ENCODE results near the gene EFCAB6.

EFCAB6 gene

GRCh38 chr22:43515411-43515810 is 296.7 kb downstream of the EFCAB6 start (continued):
- TF ChIP-seq OSR1 (CRISPR knock-in tag; IDR thresholded peaks at IDR 0.05) (no peak), ISL1 (CRISPR knock-in tag; IDR thresholded peaks at IDR 0.05) (no peak), POU6F1 (CRISPR knock-in tag; IDR thresholded peaks at IDR 0.05; ENCODE audit: borderline replicate concordance, low read depth) (no peak), ZNF8 (CRISPR knock-in tag; IDR thresholded peaks at IDR 0.05) (no peak), TCF4 (CRISPR knock-in tag; IDR thresholded peaks at IDR 0.05; ENCODE audit: borderline replicate concordance) (no peak), PPARA (CRISPR knock-in tag; IDR thresholded peaks at IDR 0.05; ENCODE audit: borderline replicate concordance) (no peak), SNAI2 (CRISPR knock-in tag; IDR thresholded peaks at IDR 0.05) (no peak)

GRCh38 chr22:43514476-43515157 is 297.5 kb downstream of the EFCAB6 start:
- TF ChIP-seq GLIS3 (CRISPR knock-in tag; IDR thresholded peaks at IDR 0.05) (no peak), BACH2 (CRISPR knock-in tag; IDR thresholded peaks at IDR 0.05; ENCODE audit: borderline replicate concordance) (no peak), TSHZ2 (CRISPR knock-in tag; IDR thresholded peaks at IDR 0.05) (no peak), PATZ1 (CRISPR knock-in tag; IDR thresholded peaks at IDR 0.05; ENCODE audit: borderline replicate concordance) (no peak), ISL1 (CRISPR knock-in tag; IDR thresholded peaks at IDR 0.05) (no peak), ARNTL (CRISPR knock-in tag; IDR thresholded peaks at IDR 0.05; ENCODE audit: borderline replicate concordance, low read depth) (no peak), CREB5 (CRISPR knock-in tag; IDR thresholded peaks at IDR 0.05; ENCODE audit: low read depth) (no peak), ZFP30 (CRISPR knock-in tag; IDR thresholded peaks at IDR 0.05) (no peak), ESRRG (CRISPR knock-in tag; IDR thresholded peaks at IDR 0.05) (no peak), ZC3H10 (CRISPR knock-in tag; IDR thresholded peaks at IDR 0.05) (no peak), CSDC2 (CRISPR knock-in tag; IDR thresholded peaks at IDR 0.05) (no peak), ZNF70 (CRISPR knock-in tag; IDR thresholded peaks at IDR 0.05) (no peak), PPARA (CRISPR knock-in tag; IDR thresholded peaks at IDR 0.05; ENCODE audit: borderline replicate concordance) (no peak), ZNF8 (CRISPR knock-in tag; IDR thresholded peaks at IDR 0.05) (no peak), TOX (CRISPR knock-in tag; IDR thresholded peaks at IDR 0.05; ENCODE audit: borderline replicate concordance) (no peak), ZFP3 (CRISPR knock-in tag; IDR thresholded peaks at IDR 0.05) (no peak), RARB (CRISPR knock-in tag; IDR thresholded peaks at IDR 0.05) (no peak), CSRNP3 (CRISPR knock-in tag; IDR thresholded peaks at IDR 0.05) (no peak), SNAI2 (CRISPR knock-in tag; IDR thresholded peaks at IDR 0.05) (no peak)
- ATAC-seq = no peak

- ATAC-seq = no peak
- TF ChIP-seq PPARA (CRISPR knock-in tag; IDR thresholded peaks at IDR 0.05; ENCODE audit: borderline replicate concordance) = no peak
- TF ChIP-seq PATZ1 (CRISPR knock-in tag; IDR thresholded peaks at IDR 0.05; ENCODE audit: borderline replicate concordance) = no peak
- no peak for TF ChIP-seq TOX (CRISPR knock-in tag; IDR thresholded peaks at IDR 0.05; ENCODE audit: borderline replicate concordance)
- no peak for TF ChIP-seq ISL1 (CRISPR knock-in tag; IDR thresholded peaks at IDR 0.05)
- TF ChIP-seq ZNF70 (CRISPR knock-in tag; IDR thresholded peaks at IDR 0.05) = no peak
- TF ChIP-seq GLIS3 (CRISPR knock-in tag; IDR thresholded peaks at IDR 0.05) = no peak
Measured at GRCh38 chr22:43512279-43512678, 299.8 kb downstream of the EFCAB6 start.

All from SK-N-SH treated with all-trans-retinoic acid at 6 μM for 48 hours (cell line).